ENCODE data around the gene TP53I3.
"Not testable (repeated sequence)": the region's sequence is repeated elsewhere in the genome, so short reads cannot be mapped to it uniquely, and the experiment has no call there.

DNA sequence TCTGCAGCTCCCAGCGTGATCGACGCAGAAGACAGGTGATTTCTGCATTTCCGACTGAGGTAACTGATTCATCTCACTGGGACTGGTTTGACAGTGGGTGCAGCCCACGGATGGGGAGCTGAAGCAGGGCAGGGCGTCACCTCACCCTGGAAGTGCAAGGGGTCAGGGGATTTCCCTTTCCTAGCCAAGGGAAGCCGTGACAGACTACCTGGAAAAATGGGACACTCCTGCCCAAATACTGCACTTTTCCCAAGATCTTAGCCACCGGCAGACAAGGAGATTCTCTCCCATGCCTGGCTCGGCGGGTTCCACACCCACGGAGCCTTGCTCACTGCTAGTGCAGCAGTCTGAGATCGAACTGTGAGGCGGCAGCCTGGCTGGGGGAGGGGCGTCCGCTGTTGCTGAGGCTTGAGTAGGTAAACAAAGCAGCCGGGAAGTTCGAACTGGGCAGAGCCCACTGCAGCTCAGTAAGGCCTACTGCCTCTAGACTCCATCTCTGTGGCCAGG is 10.6 kb upstream of the TP53I3 start:
- TF ChIP-seq, protein P1, sequence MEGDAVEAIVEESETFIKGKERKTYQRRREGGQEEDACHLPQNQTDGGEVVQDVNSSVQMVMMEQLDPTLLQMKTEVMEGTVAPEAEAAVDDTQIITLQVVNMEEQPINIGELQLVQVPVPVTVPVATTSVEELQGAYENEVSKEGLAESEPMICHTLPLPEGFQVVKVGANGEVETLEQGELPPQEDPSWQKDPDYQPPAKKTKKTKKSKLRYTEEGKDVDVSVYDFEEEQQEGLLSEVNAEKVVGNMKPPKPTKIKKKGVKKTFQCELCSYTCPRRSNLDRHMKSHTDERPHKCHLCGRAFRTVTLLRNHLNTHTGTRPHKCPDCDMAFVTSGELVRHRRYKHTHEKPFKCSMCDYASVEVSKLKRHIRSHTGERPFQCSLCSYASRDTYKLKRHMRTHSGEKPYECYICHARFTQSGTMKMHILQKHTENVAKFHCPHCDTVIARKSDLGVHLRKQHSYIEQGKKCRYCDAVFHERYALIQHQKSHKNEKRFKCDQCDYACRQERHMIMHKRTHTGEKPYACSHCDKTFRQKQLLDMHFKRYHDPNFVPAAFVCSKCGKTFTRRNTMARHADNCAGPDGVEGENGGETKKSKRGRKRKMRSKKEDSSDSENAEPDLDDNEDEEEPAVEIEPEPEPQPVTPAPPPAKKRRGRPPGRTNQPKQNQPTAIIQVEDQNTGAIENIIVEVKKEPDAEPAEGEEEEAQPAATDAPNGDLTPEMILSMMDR (IDR thresholded peaks at IDR 0.05; ENCODE audit: low read depth, low read length), result not testable (repeated sequence)
- not testable (repeated sequence) for TF ChIP-seq POLR2A (IDR thresholded peaks at IDR 0.05; ENCODE audit: extremely low read depth, insufficient read length); MYC (IDR thresholded peaks at IDR 0.05; ENCODE audit: low read depth, low read length)
- TF ChIP-seq, protein P2, sequence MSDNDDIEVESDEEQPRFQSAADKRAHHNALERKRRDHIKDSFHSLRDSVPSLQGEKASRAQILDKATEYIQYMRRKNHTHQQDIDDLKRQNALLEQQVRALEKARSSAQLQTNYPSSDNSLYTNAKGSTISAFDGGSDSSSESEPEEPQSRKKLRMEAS (IDR thresholded peaks at IDR 0.05; ENCODE audit: low read depth, low read length), result not testable (repeated sequence)

Data from NB4 (cell line).